ENCODE results near the gene KNSTRN.

GRCh38 chr15:40340038-40340739 is 42.3 kb upstream of the KNSTRN start:
- no peak for TF ChIP-seq CTCF (IDR thresholded peaks at IDR 0.05; ENCODE audit: control extremely low read depth in 1 of 3, insufficient read depth in 1 of 3, low read depth in 1 of 3, low read length in 3 of 3)
- no peak for TF ChIP-seq CEBPB (IDR thresholded peaks at IDR 0.05; ENCODE audit: low read depth, low read length)
- TF ChIP-seq JUND (IDR thresholded peaks at IDR 0.05; ENCODE audit: low read length) = no peak
- TF ChIP-seq EZH2 (IDR thresholded peaks at IDR 0.05; ENCODE audit: low read depth, low read length, severe bottlenecking) = no peak
- TF ChIP-seq CTBP2 (IDR thresholded peaks at IDR 0.05; ENCODE audit: borderline replicate concordance, insufficient read depth, insufficient read length, low read length) = no peak
- no peak for TF ChIP-seq RXRA (IDR thresholded peaks at IDR 0.05; ENCODE audit: insufficient read depth, low read depth, low read length)
- no peak for TF ChIP-seq SRF (IDR thresholded peaks at IDR 0.05; ENCODE audit: low read depth, low read length)
- TF ChIP-seq RAD21 (IDR thresholded peaks at IDR 0.05 in 1 of 2, conservative IDR thresholded peaks at IDR 0.05 in 1 of 2; ENCODE audit: low read depth in 2 of 2, low read length in 2 of 2) = no peak
- no peak for TF ChIP-seq POLR2A (IDR thresholded peaks at IDR 0.05; ENCODE audit: control extremely low read depth in 1 of 2, low read depth in 2 of 2, low read length in 2 of 2)
- no peak for TF ChIP-seq EP300 (IDR thresholded peaks at IDR 0.05; ENCODE audit: borderline replicate concordance in 1 of 2, low read depth in 2 of 2, low read length in 2 of 2)
- no peak for TF ChIP-seq HDAC2 (IDR thresholded peaks at IDR 0.05; ENCODE audit: borderline replicate concordance in 1 of 2, low read depth in 2 of 2, low read length in 2 of 2)
- no peak for TF ChIP-seq RFX5 (IDR thresholded peaks at IDR 0.05; ENCODE audit: borderline replicate concordance, low read depth, low read length)
- no peak for TF ChIP-seq MAX (IDR thresholded peaks at IDR 0.05)

Data from H1 (cell line).